IPS DF 4.7 (cell line): ENCODE data around the gene PRKCB.
"Not testable (repeated sequence)": the region's sequence is repeated elsewhere in the genome, so short reads cannot be mapped to it uniquely, and the experiment has no call there.

Source experiments
- DNase-seq: peaks from one replicate; pipeline ENCODE4 v3.0.0-alpha.2; 2013; ENCODE audit warnings: low spot score; ENCODE audit errors: extremely low read depth

The PRKCB gene

DNA sequence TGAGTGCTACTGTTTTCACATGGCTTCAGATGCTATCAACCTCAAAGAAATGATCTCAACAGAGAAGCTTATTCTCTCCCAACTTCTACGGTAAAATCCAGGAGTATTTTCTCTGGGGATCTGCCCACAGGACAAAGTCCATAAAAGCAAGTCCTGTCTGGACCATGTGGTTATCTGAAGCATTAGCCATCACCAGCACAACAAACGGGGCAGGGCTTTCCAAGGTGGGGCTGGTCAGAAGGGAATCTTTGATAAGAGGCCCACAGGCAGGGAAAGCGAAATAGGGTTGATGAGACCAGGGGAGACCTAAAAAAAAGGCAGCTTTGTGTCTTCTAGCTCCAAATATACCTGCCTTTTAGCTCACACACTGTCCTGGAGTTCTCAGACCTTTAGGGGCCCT lies 381.7 kb downstream of the PRKCB start:
- DNase-seq: no peak

DNA sequence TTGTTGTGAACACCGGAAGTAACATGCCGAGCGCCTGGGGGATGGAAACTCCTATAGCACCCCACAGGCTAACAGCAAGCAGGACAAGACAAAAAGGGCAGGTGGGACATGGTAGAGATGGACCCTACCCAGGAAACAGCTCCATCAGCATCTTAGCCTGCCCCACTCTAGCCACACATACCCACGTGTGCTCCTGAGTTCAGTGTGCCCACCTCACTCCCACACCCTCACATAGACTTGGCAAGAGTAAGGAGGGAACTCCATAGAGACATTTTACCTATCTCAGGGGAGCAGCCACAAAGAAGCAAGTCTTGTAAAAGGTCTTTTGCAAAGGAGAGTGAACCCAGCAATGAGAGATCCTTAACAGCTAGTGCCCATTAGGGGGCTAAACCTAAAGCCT lies 382.5 kb downstream of the PRKCB start:
- no peak for DNase-seq

DNA sequence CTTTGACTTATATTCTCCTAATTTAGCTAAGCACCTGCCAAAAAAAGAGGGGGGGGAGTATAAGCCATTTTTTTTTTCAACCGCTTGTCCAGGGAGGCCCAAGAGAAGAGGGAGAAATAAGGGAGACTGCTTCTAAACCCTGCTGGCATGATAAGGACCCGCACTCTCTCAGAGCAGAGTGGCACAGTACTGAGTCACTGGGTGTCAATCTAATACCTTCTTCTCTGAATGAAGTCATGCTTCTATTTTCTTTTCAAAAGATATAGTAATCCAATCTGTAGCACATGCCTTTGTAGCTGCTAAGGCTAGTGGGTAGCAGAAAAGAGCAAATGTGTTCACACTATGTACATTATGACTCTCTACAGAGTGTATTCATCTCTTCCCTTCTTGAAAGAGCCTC lies 385.4 kb downstream of the PRKCB start:
- DNase-seq: no peak

DNA sequence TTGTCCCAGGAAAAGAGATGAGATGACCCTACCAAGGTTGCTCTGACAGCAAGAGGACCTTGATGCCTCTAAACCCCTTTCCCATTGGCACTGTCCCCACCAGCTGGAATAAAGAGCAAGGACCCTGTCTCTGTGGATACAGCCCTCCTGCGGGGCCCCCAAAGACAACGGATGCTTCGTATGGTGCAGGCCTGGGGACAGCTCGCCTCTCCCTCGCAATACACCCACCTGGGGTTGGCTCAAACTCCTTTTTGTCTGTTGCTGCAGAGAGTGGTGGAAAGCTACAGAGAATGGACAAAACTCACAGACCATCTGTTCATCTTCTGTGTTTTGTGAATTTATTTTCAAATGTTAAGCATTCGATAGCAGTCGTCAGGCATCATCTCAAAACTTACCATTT lies 392.7 kb downstream of the PRKCB start:
- no peak for DNase-seq

DNA sequence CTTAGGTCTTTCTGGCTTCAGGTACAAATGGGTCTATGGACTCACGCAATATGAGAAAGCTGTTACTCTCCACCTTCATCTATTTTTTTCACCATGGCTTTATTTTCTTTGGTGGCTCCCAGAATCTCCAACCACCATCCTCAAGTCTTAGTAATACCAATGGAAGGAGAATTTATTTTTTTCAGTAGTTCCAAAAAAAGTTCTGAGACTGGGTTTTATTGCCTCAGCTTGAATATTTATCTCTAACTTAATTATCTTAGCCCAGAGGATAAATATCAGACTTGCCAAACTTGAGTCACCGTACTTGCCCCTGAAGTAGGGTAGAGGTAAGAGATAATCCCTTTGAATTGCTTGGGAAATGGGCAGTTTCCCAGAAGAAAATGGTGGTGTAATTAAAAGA lies 397.2 kb downstream of the PRKCB start:
- DNase-seq: no peak

DNA sequence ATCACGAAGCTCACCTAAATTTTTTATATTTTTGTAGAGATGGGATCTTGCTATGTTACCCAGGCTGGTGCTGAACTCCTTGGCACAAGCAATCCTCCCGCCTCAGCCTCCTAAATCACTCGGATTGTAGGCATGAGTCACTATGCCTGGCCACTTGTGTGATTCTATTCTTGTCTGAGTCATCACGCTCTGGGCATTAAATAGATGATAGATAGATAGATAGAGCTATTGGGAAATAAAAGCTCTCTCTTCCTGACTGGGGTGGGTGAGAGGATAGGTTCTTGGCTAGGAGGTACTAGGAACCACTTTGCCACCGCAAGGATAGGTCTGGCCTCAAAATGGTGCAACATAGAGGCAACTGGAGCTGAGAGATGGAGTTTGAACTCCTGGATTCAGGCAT lies 399.0 kb downstream of the PRKCB start:
- no peak for DNase-seq

DNA sequence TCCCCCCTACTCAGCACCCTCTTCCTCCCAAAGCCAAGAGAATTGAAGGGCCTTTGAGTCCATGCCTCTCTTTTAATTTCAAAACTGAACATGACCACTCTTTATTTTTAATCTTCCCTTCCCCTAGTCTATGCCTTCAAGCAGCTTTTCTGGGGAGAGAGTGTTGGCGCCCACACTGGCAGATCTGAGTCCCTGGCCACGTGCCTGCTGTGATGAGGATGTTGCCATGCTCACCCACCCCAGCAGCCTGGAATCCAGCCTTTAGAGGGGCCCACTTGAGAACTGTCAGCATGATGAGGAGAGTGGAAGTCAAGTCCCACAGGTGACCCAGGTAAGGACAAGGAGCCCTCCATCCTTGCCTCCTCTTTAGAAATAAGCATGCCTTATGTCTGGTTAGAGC lies 400.0 kb downstream of the PRKCB start:
- no peak for DNase-seq

DNA sequence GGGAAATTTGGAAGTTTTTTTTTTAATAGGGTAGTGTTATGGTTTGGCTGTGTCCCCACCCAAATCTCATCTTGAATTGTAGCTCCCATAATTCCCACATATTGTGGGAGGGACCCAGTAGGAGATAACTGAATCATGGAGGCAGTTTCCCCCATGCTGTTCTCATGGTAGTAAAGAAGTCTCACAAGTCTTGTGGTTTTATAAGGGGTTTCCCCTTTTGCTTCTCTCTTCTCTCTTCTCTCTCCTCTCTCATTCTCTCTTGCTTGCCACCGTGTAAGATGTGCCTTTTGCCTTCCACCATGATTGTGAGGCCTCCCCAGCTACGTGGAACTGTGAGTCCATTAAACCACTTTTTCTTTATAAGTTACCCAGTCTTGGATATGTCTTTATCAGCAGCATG lies 403.1 kb downstream of the PRKCB start:
- DNase-seq: not testable (repeated sequence)

DNA sequence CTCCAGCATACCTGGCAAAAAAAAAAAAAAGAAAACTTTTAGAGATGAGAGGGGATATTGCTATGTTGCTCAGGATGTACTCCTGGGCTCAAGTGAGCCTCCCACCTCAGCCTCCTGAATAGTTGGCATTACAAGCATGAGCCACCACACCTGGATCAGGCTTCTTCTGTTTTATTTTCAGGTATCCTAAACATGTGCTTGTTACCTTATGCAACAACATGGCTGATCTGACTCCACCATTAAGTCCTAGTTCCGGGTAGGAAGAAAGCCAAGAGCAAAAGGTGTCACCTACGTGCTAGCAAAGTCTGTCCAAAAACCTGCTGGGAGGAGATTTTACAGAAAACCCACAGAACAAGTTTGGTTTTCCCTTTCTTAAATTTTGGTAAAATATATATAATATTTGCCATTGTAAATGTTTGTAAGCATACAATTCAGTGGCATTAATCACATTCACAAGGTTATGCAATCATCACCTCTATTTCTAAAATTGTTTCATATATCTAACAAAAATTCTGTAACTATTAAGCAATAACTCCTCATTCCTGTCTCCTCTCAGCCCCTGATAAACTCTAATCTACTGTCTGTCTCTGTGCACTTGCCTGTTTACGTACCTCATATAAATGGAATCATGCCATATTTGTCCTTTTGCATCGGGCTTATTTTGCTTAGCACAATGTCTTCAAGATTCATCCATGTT lies 411.3 kb downstream of the PRKCB start:
- DNase-seq: no peak

DNA sequence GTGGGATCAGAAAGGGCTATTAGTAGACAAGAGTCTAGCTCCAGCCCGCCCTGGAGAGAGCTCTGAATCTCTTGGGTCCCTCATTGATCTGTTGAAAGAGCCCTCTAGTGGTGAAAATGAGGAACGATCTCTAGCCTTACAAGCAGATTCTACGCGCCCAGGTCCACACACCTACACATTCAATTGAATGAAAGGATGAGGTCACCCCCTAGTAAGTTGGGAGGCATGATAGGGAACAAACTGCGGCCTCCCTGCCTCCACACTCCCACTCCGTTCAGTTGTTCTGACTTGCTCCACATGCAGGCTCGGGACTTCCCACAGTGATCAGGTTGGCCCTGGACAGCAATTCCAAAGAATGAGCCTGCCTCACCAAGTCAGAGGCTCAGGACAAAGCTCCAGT lies 417.4 kb downstream of the PRKCB start:
- peak; percentile 80 for DNase-seq

DNA sequence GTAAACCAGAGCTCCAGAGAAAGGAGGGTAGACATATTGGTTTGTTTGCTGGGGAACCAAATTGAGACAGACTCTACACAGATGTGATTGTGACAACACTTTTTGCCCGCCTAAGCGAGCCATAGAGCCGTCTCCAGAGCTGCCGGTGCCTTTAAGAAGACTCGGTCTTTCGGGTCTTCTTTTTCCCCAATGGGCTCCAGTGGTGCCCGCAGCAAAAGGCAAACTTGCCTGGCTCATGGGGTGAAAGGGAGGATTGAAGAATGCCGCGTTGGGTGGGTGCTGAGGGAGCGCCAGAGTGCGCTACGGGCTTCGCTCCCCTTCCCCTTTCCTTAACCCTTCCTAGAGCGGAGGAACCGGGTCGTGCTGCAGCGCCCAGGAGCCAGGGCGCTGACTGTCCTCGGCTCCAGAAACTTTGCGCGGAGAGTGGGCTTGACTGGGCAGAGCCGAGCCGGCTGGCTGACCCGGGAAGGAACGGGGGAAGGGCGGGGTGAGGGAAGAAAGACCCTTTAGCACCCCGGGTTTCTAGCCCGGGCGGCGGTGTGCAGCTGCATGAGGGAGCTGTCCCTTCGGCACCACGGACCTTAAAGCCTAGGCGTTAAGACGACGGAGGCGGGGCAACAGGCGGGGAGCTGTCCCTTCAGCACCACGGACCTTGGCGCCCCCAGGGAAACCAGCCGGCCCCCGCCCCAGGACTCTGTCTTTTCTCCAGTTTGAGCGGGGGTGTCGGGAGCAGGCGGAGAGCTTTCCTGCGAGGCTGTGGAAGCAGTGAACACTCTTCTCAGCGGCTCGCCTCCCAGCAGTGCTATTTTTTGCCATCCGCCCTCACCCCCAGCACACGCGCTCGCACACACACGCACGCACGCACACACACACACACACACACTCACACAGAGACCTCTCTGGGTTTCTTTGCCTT lies 419.9 kb downstream of the PRKCB start, which contains the start of gene CACNG3:
CACNG3 (plus strand) TSS at position 880 of the 916 bp plus-strand sequence. CDS start 420 bp downstream, outside the sequence.
- peak; percentile 44 for DNase-seq

DNA sequence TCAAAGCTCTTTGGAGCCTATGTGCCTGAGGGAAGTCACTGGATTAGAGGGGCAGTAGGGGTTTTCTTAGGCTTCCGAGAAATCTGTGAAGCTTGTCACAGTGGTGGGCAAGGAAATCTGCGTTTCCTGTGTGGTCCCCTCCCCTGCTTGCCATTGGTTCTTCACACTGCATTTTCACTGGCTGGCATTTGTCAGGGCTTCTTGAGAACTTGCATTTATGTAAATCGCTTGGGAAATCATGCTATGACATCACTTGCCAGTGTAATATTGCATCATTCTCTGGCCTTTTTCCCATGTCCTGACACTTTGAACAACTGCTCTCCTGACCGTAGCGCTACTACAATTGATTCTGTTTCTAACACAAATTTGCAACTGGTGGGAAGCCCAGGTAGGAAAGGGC lies 422.2 kb downstream of the PRKCB start:
- no peak for DNase-seq

DNA sequence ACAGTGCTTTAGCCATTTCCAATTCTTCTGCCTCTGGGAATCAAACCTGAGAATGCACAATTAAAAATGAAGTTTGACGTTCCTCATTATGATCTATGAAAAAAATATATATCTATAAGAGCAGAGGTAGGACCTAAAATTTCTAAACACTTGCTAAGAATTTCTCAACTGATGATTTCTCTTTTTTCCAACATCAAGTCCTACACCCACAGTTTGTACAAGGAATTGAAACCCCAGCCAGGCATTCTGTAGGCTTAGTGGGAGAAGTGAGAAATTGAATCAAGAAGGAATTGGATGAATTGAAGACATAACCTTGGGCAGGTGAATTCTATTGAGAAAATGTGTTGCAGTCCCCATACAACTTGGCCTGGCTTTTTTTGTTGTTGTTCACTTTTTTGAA lies 423.0 kb downstream of the PRKCB start:
- no peak for DNase-seq

DNA sequence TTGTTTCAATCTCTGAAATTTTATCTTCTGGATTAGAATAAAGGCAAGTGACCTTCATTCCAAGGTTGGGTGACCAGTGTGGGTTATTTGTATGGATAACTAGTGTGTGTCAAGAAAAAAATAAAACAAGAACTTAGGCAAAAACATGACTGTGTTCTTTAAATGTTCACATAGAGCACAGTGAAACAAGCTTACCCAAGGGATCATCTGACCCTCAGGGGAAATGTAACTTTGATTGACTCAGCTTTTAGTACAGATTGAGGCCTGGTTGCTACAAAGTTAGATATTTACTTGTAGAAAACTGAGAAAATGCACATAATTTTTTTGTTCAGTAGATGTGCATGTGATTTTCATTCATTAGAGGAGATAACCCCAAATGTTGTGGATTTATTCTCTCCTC lies 427.0 kb downstream of the PRKCB start:
- DNase-seq: no peak
